HL-60 (cell line): ENCODE data around the gene BRD3.

Experiments
- DNase-seq, 2 experiments: peaks; one replicate each; pipeline ENCODE4 v3.0.0-alpha.2; 2010 to 2020; ENCODE audit warnings: low read depth in 1 of 2, low spot score in 1 of 2
- H3K27ac ChIP-seq: fragments of 250-450 bp; sonication (Bioruptor Pico); replicated peaks from 2 replicates; pipeline ENCODE4 v1.5.1; 2020; ENCODE audit warnings: mild to moderate bottlenecking, moderate library complexity
- H3K27me3 ChIP-seq: fragments of 250-450 bp; sonication (Bioruptor Pico); 2 replicates; pipeline ENCODE4 v1.5.1; 2021; ENCODE audit warnings: mild to moderate bottlenecking, moderate library complexity; ENCODE audit not compliant: insufficient read depth, poor library complexity, severe bottlenecking
- H3K4me3 ChIP-seq: replicated peaks from 2 replicates; pipeline ENCODE4 v1.5.1; 2011; ENCODE audit warnings: mild to moderate bottlenecking, control low read depth, low read length; ENCODE audit not compliant: insufficient read depth
- GABPA ChIP-seq: IDR thresholded peaks from 2 replicates; pipeline ENCODE4 v1.6.1; 2012; ENCODE audit warnings: low read depth
- POLR2AphosphoS5 ChIP-seq: IDR thresholded peaks from 2 replicates; pipeline ENCODE4 v1.6.1; 2012; ENCODE audit warnings: low read depth
- SPI1 ChIP-seq: IDR thresholded peaks from 2 replicates; pipeline ENCODE4 v1.6.1; 2012; ENCODE audit warnings: low read depth, mild to moderate bottlenecking, borderline replicate concordance
- TF ChIP-seq, protein P1 (sequence below): IDR thresholded peaks from one replicate; pipeline ENCODE4 v1.5.1; 2011; ENCODE audit warnings: low read length, control low read depth, inconsistent platforms; ENCODE audit not compliant: insufficient read depth
- TF ChIP-seq, protein P2 (sequence below): IDR thresholded peaks from 2 replicates; pipeline ENCODE4 v1.6.1; 2012; ENCODE audit warnings: low read depth; ENCODE audit not compliant: insufficient replicate concordance

BRD3 gene

DNA sequence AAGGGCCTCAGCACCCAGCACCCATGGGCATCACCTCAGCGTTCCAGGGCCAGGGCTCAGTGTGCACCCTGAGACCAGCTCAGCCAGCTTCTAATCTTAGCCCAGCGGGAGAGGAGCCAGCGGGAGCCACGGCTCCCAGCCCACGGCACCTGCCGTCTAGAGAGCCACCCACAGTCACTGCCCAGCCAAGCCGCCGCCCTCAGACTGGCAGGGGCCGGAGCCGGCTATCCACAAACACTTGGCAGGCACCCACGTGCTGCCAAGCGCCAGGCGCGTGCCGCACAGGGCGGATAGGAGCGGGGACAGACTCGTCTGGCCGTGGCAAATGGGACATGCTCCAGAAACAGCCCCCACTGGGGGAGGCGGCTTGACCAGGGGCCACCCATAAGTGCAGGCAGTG is 18.6 kb downstream of the BRD3 start:
- no peak for TF ChIP-seq SPI1
- TF ChIP-seq, protein P1, sequence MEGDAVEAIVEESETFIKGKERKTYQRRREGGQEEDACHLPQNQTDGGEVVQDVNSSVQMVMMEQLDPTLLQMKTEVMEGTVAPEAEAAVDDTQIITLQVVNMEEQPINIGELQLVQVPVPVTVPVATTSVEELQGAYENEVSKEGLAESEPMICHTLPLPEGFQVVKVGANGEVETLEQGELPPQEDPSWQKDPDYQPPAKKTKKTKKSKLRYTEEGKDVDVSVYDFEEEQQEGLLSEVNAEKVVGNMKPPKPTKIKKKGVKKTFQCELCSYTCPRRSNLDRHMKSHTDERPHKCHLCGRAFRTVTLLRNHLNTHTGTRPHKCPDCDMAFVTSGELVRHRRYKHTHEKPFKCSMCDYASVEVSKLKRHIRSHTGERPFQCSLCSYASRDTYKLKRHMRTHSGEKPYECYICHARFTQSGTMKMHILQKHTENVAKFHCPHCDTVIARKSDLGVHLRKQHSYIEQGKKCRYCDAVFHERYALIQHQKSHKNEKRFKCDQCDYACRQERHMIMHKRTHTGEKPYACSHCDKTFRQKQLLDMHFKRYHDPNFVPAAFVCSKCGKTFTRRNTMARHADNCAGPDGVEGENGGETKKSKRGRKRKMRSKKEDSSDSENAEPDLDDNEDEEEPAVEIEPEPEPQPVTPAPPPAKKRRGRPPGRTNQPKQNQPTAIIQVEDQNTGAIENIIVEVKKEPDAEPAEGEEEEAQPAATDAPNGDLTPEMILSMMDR, result no peak
- TF ChIP-seq, protein P2, sequence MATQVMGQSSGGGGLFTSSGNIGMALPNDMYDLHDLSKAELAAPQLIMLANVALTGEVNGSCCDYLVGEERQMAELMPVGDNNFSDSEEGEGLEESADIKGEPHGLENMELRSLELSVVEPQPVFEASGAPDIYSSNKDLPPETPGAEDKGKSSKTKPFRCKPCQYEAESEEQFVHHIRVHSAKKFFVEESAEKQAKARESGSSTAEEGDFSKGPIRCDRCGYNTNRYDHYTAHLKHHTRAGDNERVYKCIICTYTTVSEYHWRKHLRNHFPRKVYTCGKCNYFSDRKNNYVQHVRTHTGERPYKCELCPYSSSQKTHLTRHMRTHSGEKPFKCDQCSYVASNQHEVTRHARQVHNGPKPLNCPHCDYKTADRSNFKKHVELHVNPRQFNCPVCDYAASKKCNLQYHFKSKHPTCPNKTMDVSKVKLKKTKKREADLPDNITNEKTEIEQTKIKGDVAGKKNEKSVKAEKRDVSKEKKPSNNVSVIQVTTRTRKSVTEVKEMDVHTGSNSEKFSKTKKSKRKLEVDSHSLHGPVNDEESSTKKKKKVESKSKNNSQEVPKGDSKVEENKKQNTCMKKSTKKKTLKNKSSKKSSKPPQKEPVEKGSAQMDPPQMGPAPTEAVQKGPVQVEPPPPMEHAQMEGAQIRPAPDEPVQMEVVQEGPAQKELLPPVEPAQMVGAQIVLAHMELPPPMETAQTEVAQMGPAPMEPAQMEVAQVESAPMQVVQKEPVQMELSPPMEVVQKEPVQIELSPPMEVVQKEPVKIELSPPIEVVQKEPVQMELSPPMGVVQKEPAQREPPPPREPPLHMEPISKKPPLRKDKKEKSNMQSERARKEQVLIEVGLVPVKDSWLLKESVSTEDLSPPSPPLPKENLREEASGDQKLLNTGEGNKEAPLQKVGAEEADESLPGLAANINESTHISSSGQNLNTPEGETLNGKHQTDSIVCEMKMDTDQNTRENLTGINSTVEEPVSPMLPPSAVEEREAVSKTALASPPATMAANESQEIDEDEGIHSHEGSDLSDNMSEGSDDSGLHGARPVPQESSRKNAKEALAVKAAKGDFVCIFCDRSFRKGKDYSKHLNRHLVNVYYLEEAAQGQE, result no peak
- TF ChIP-seq POLR2AphosphoS5, result no peak
- no peak for TF ChIP-seq GABPA
- Histone ChIP-seq H3K27ac (no peak overlapping the region), H3K27me3 (no peaks in the 10 kb centered on the region), H3K4me3 (no peak overlapping the region)
- DNase-seq, result no peak

DNA sequence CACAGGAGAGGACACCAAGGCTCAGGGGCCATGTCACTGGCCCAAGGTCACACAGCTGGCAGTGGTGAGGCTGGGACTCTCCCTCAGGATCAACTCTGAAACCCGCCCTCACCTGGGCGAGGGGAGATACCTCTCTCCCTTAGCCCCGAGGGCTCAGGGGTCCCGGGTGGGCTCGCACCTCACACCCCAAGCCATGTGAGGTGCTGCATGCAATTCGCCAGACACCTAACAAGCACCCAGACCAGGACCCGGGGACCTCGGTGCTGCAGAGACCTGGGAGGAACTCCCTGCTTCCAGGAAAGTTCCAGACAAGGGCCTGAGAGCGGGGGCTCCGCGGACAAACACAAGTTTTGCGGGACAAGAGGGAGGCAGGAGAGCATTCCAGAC is 19.3 kb downstream of the BRD3 start:
- no peaks in the 10 kb centered on the region for H3K27me3 ChIP-seq
- TF ChIP-seq GABPA (no peak), POLR2AphosphoS5 (no peak), SPI1 (no peak)
- TF ChIP-seq, protein P1, result no peak
- TF ChIP-seq, protein P2, result no peak
- no peak for DNase-seq
- H3K27ac ChIP-seq, result no peak overlapping the region
- no peak overlapping the region for H3K4me3 ChIP-seq

DNA sequence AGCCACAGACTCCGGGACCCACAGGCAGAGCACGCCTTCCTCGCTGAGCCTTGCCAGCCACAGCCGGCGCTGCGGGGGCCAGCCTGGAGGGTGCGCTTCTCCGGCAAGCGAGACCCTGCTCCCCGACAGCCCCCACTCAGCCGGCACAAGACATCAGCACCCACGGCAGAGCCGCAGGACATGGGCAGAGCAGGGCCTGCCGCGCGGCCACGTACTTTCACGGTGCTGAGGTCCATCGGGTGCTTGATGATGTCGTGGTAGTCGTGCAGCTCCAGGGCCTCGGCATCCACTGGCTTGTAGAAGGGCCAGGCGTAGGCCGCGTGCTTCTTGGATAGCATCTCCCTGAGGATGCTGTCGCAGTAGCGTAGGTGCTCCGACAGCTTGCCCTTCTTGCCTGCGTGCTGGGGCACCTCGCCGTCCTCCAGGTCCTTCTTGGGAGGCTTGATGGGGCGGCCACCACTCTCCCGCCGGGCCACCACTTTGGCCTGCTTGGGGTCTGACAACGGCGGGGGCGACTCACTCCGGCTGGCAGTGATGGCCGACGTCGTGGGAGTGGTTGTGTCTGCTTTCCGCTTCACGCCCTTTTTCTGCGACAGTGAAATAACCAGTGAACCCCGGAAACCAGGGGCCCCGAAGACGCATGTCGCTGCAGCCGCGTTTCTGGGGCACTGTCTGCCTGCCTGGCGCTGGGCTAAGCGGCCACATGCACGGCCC is 19.8 kb downstream of the BRD3 start:
- H3K27me3 ChIP-seq, result no peaks in the 10 kb centered on the region
- no peak overlapping the region for H3K4me3 ChIP-seq
- no peak for DNase-seq
- H3K27ac ChIP-seq, result no peak overlapping the region
- TF ChIP-seq, protein P1, result no peak
- TF ChIP-seq GABPA, result no peak

DNA sequence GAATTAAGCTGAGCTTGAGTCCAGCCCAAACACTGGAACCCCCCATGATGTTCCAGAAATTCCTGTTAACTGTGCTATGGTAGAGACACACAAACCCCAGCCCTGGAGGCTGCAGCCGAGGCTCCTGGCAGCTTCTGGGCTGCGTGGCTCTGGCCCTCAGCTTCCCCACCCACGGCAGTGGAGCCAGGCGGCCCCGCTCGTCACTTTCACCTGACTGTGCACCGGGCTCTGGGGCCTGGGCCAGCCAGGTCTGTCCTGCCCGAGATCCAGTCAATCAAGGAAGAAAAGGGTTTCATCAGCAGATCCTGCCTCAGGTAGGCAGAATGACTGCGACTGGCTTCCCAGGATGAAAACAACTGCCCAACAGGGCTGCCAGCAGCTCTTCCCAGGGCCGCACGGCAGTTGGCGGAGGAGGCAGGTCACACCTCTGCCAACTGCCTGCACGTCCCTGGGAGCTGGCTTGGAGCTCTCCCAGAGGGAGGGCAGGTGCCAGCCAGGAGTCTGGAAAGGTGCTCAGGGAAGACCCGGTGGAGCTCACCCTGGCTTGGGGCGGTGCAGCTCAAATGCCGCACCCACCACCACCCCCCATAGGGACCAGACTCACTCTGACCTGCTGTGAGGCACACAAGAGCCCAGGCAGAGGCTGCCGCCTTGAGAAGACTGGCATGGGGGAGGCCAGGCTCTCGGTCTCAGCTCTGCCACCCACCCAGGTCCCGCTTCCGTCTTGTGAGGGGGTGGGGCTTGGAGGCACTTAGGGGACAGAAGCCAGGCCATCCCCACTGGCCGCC is 20.7 kb downstream of the BRD3 start:
- TF ChIP-seq POLR2AphosphoS5 (no peak), GABPA (no peak), SPI1 (no peak)
- TF ChIP-seq, protein P2, result no peak
- TF ChIP-seq, protein P1, result no peak
- Histone ChIP-seq H3K4me3 (no peak overlapping the region), H3K27me3 (no peaks in the 10 kb centered on the region), H3K27ac (no peak overlapping the region)
- no peak for DNase-seq
